ENCODE data around the gene MYO1G. TPM values are rescaled to one million over a fixed set of nuclear protein-coding genes. Genes with fewer than 3 reads are reported as not detected.

MYO1G gene
- polyA plus RNA-seq, 2 of the 4 experiments (the other 2 are of a cell fraction): 0.06 TPM; not detected in 1

- no peaks in the 10 kb centered on the region for H3K9me3 ChIP-seq
- DNase-seq (ENCODE audit: low read depth in 1 of 2, low spot score in 1 of 2): no peak
- no peak overlapping the region for H3K27ac ChIP-seq
- ATAC-seq: no peak
- H3K4me1 ChIP-seq: peaks cover 5% of the 10 kb centered on the region; the same call in 1 of the 3 replicates
- FAIRE-seq: no peak
- no peak overlapping the region for H3K4me3 ChIP-seq
- POLR2A ChIA-PET: no interaction called here
- WGBS (ENCODE audit: missing lambda C conversion rate): 93% methylated on average over 17 of the region's 17 CpGs
- no peak overlapping the region for H3K4me2 ChIP-seq
- TF ChIP-seq KDM1A (IDR thresholded peaks at IDR 0.05; ENCODE audit: low read depth) (no peak), PHF8 (IDR thresholded peaks at IDR 0.05; ENCODE audit: borderline replicate concordance, low read depth) (no peak), CBX2 (IDR thresholded peaks at IDR 0.05; ENCODE audit: borderline replicate concordance, low read depth) (no peak), HEYL (CRISPR knock-in tag; IDR thresholded peaks at IDR 0.05) (no peak), ESRRA (IDR thresholded peaks at IDR 0.05; ENCODE audit: borderline replicate concordance, low read length) (no peak), SMC3 (IDR thresholded peaks at IDR 0.05) (no peak), RAD21 (conservative IDR thresholded peaks at IDR 0.05 in 1 of 2, IDR thresholded peaks at IDR 0.05 in 1 of 2) (no peak), FOXS1 (CRISPR knock-in tag; IDR thresholded peaks at IDR 0.05) (no peak)
- CTCF ChIA-PET: interaction anchor here (1.1 kb wide), 1 partner anchor 107 kb away, joined by 3 read pairs; no protein-coding TSS in a partner anchor
These were observed 49.5 kb upstream of the MYO1G start for GRCh38 chr7:45028138-45028919.

- ChIA-PET POLR2A (no interaction called here), CTCF (no interaction called here)
- H3K9me3 ChIP-seq: no peaks in the 10 kb centered on the region
- no peak overlapping the region for H3K27ac ChIP-seq
- no peak for FAIRE-seq
- ATAC-seq: no peak
- no peaks in the 10 kb centered on the region for H3K4me1 ChIP-seq
- no peak for TF ChIP-seq MAX (IDR thresholded peaks at IDR 0.05)
- TF ChIP-seq FOXS1 (CRISPR knock-in tag; IDR thresholded peaks at IDR 0.05): no peak
- TF ChIP-seq HMGXB4 (CRISPR knock-in tag; IDR thresholded peaks at IDR 0.05; ENCODE audit: borderline replicate concordance): no peak
- TF ChIP-seq KDM1A (IDR thresholded peaks at IDR 0.05; ENCODE audit: low read depth): no peak
- TF ChIP-seq HOXB5 (CRISPR knock-in tag; IDR thresholded peaks at IDR 0.05): no peak
- no peak for TF ChIP-seq BHLHE40 (IDR thresholded peaks at IDR 0.05; ENCODE audit: low read depth, low read length)
- TF ChIP-seq KDM5A (IDR thresholded peaks at IDR 0.05): no peak
- no peak for TF ChIP-seq CBX8 (IDR thresholded peaks at IDR 0.05)
- no peak for TF ChIP-seq CEBPB (IDR thresholded peaks at IDR 0.05)
- no peak for TF ChIP-seq ZC3H11A (IDR thresholded peaks at IDR 0.05)
- no peak for TF ChIP-seq POLR2A (IDR thresholded peaks at IDR 0.05; ENCODE audit: low read length)
- no peak for TF ChIP-seq EHMT2 (IDR thresholded peaks at IDR 0.05; ENCODE audit: low read depth)
- no peak for TF ChIP-seq RARB (CRISPR knock-in tag; IDR thresholded peaks at IDR 0.05)
- TF ChIP-seq MAZ (IDR thresholded peaks at IDR 0.05; ENCODE audit: borderline replicate concordance, low read depth, low read length): no peak
- TF ChIP-seq SMC3 (IDR thresholded peaks at IDR 0.05): no peak
- no peak for TF ChIP-seq JUN (IDR thresholded peaks at IDR 0.05)
- TF ChIP-seq POLR2AphosphoS2 (conservative IDR thresholded peaks at IDR 0.05; ENCODE audit: low read length): no peak
- no peak for TF ChIP-seq GATA3 (IDR thresholded peaks at IDR 0.05; ENCODE audit: borderline replicate concordance)
- no peak for TF ChIP-seq MAFK (IDR thresholded peaks at IDR 0.05; ENCODE audit: partially characterized antibody)
- no peak overlapping the region for H3K4me3 ChIP-seq
- DNase-seq (ENCODE audit: low read depth in 1 of 2, low spot score in 1 of 2): no peak
- H3K4me2 ChIP-seq: no peak overlapping the region
- WGBS (ENCODE audit: missing lambda C conversion rate): 96% methylated on average over 4 of the region's 4 CpGs
These were observed 48.9 kb upstream of the MYO1G start for GRCh38 chr7:45027774-45028114.

Data from A549 (cell line).